Keratinocyte (primary cell): ENCODE data around the gene RGS6.

Experiments
- EZH2 ChIP-seq: IDR thresholded peaks from one replicate; pipeline ENCODE4 v1.6.1; 2012; ENCODE audit warnings: inconsistent platforms, mild to moderate bottlenecking, low read length, moderate library complexity
- TF ChIP-seq, protein P1 (sequence below), 3 experiments: IDR thresholded peaks in 1 of 3; conservative IDR thresholded peaks in 1 of 3; optimal IDR thresholded peaks in 1 of 3; 2 replicates in 2 of 3; 3 replicates in 1 of 3; pipeline versions ENCODE3 to v1.5.1; 2011; ENCODE audit warnings: low read length in 3 of 3, mild to moderate bottlenecking in 3 of 3, moderate library complexity in 2 of 3, control low read depth in 1 of 3, inconsistent platforms in 1 of 3; ENCODE audit not compliant: insufficient read depth in 2 of 3; ENCODE audit errors: extremely low read depth in 1 of 3

GRCh38 chr14:72350215-72350614 lies 418.0 kb downstream of the RGS6 start:
- TF ChIP-seq, protein P1, sequence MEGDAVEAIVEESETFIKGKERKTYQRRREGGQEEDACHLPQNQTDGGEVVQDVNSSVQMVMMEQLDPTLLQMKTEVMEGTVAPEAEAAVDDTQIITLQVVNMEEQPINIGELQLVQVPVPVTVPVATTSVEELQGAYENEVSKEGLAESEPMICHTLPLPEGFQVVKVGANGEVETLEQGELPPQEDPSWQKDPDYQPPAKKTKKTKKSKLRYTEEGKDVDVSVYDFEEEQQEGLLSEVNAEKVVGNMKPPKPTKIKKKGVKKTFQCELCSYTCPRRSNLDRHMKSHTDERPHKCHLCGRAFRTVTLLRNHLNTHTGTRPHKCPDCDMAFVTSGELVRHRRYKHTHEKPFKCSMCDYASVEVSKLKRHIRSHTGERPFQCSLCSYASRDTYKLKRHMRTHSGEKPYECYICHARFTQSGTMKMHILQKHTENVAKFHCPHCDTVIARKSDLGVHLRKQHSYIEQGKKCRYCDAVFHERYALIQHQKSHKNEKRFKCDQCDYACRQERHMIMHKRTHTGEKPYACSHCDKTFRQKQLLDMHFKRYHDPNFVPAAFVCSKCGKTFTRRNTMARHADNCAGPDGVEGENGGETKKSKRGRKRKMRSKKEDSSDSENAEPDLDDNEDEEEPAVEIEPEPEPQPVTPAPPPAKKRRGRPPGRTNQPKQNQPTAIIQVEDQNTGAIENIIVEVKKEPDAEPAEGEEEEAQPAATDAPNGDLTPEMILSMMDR (optimal IDR thresholded peaks at IDR 0.05 in 1 of 3, IDR thresholded peaks at IDR 0.05 in 1 of 3, conservative IDR thresholded peaks at IDR 0.05 in 1 of 3; ENCODE audit: extremely low read depth in 1 of 3, insufficient read depth in 2 of 3, low read length in 3 of 3), result no peak
- no peak for TF ChIP-seq EZH2
